GM21528 (cell line): ENCODE results near the gene MMD.
A peak's percentile ranks its signal among the peaks of the same experiment; 100 is the strongest.
"Not testable (repeated sequence)": the region's sequence is repeated elsewhere in the genome, so short reads cannot be mapped to it uniquely, and the experiment has no call there.

ENCODE experiments used
- ATAC-seq: cut with Tn5 transposase; IDR thresholded peaks from one replicate; pipeline ENCODE4 v1.9.1; 2021; ENCODE audit warnings: mild to moderate bottlenecking, moderate library complexity; ENCODE audit not compliant: unreplicated experiment, low FRiP score

MMD gene

GRCh38 chr17:55421179-55421934 is at the start of gene MMD:
MMD (minus strand) TSS chr17:55421835; CDS start chr17:55421695, 140 bp downstream.
- peak; percentile 23 for ATAC-seq

- no peak for ATAC-seq
These were observed 45.0 kb upstream of the MMD start for GRCh38 chr17:55466671-55467070.

GRCh38 chr17:55465771-55466170 is 44.1 kb upstream of the MMD start:
- ATAC-seq, result not testable (repeated sequence)

GRCh38 chr17:55463600-55463999 is 42.0 kb upstream of the MMD start:
- ATAC-seq, result peak; percentile 85

GRCh38 chr17:55462711-55463110 is 41.1 kb upstream of the MMD start:
- no peak for ATAC-seq

- ATAC-seq, result no peak
These were observed 40.6 kb upstream of the MMD start for GRCh38 chr17:55462234-55462633.

- no peak for ATAC-seq
These were observed 37.3 kb upstream of the MMD start for GRCh38 chr17:55458978-55459377.

GRCh38 chr17:55458287-55458900 is 36.8 kb upstream of the MMD start:
- no peak for ATAC-seq

GRCh38 chr17:55456307-55457240 is 34.9 kb upstream of the MMD start:
- ATAC-seq, result no peak

- ATAC-seq, result no peak
These were observed 33.4 kb upstream of the MMD start for GRCh38 chr17:55454906-55455474.

- ATAC-seq, result no peak
These were observed 32.4 kb upstream of the MMD start for GRCh38 chr17:55453839-55454557.

GRCh38 chr17:55452139-55452790 is 30.6 kb upstream of the MMD start:
- ATAC-seq, result peak; percentile 63

GRCh38 chr17:55451758-55452138 is 30.1 kb upstream of the MMD start:
- ATAC-seq, result no peak

GRCh38 chr17:55451203-55451641 is 29.6 kb upstream of the MMD start:
- no peak for ATAC-seq

GRCh38 chr17:55450232-55450825 is 28.7 kb upstream of the MMD start:
- ATAC-seq, result no peak

GRCh38 chr17:55448681-55449080 is 27.0 kb upstream of the MMD start:
- ATAC-seq, result no peak

GRCh38 chr17:55446581-55447205 is 25.1 kb upstream of the MMD start:
- no peak for ATAC-seq

- not testable (repeated sequence) for ATAC-seq
These were observed 24.4 kb upstream of the MMD start for GRCh38 chr17:55446004-55446403.
